GM20431 (cell line): ENCODE measurements around the gene SOS2.

Experiments used
- in situ Hi-C: fragments of 300-500 bp; cut with MseI, MboI; formaldehyde crosslinking; loops from one replicate; pipeline ENCODE4 v1.15.0; 2020; ENCODE audit warnings: low sequenced_read_pairs; ENCODE audit not compliant: unreplicated experiment

Gene SOS2

GRCh38 chr14:50231475-50232275 is at the start of gene SOS2:
TSS of gene SOS2 (minus strand) at chr14:50231578. CDS start at chr14:50231283, 295 bp downstream.
- in situ Hi-C loops: no loop called here

GRCh38 chr14:50272498-50272897 is 41.1 kb upstream of the SOS2 start:
- in situ Hi-C loops: no loop called here

- in situ Hi-C loops: no loop called here
Observed at GRCh38 chr14:50270932-50271331, 39.6 kb upstream of the SOS2 start.

GRCh38 chr14:50265029-50265428 is 33.7 kb upstream of the SOS2 start:
- in situ Hi-C loops: no loop called here

GRCh38 chr14:50263321-50263720 is 31.9 kb upstream of the SOS2 start:
- in situ Hi-C loops: no loop called here

GRCh38 chr14:50262865-50263264 is 31.5 kb upstream of the SOS2 start:
- in situ Hi-C loops: no loop called here

- in situ Hi-C loops: no loop called here
Observed at GRCh38 chr14:50260511-50260910, 29.1 kb upstream of the SOS2 start.

GRCh38 chr14:50260072-50260471 is 28.7 kb upstream of the SOS2 start:
- in situ Hi-C loops: no loop called here

- in situ Hi-C loops: no loop called here
Observed at GRCh38 chr14:50257732-50258131, 26.4 kb upstream of the SOS2 start.

GRCh38 chr14:50254248-50254647 is 22.9 kb upstream of the SOS2 start:
- in situ Hi-C loops: no loop called here

- in situ Hi-C loops: no loop called here
Observed at GRCh38 chr14:50249136-50249775, 17.9 kb upstream of the SOS2 start.

GRCh38 chr14:50247245-50247644 is 15.9 kb upstream of the SOS2 start:
- in situ Hi-C loops: no loop called here

GRCh38 chr14:50242566-50243310 is 11.4 kb upstream of the SOS2 start:
- in situ Hi-C loops: no loop called here

- in situ Hi-C loops: no loop called here
Observed at GRCh38 chr14:50242096-50242495, 10.7 kb upstream of the SOS2 start.

- in situ Hi-C loops: no loop called here
Observed at GRCh38 chr14:50237427-50237826, 6.0 kb upstream of the SOS2 start.

GRCh38 chr14:50233951-50234250 is 2.5 kb upstream of the SOS2 start:
- in situ Hi-C loops: no loop called here

GRCh38 chr14:50233166-50233950 is 2.0 kb upstream of the SOS2 start:
- in situ Hi-C loops: no loop called here

GRCh38 chr14:50232276-50232642 is 881 bp upstream of the SOS2 start:
- in situ Hi-C loops: no loop called here

- in situ Hi-C loops: no loop called here
Observed at GRCh38 chr14:50230701-50231474, 490 bp downstream of the SOS2 start.

GRCh38 chr14:50230401-50230700 is 1.0 kb downstream of the SOS2 start:
- in situ Hi-C loops: no loop called here
